ENCODE data around the gene PYCARD. TPM values are rescaled to one million over a fixed set of nuclear protein-coding genes. Genes with fewer than 3 reads are reported as not detected.

PYCARD gene
- total and polyA plus RNA-seq, 2 donors (not counting 3 experiments of a cell fraction or from before 2014, with no cell fraction given), result 19.1 to 40.1 TPM

DNA sequence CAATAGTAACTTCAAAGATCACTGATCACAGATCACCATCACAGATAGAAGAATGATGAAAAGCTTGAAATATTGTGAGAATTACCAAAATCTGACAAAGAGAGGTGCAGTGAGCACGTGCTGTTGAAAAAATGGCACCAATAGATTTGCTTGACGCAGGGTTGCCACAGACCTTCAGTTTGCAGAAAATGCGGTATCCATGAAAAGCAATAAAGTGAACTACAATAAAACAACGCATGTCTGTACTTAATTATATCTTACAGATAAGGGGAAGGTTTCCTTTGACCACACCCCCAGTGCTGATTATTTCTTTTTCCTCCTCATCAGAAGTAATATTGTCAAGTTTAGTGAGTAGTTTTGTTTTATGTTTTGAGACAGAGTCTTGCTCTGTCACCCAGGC, 35.5 kb upstream of the PYCARD start:
- Histone ChIP-seq H3K79me2 (ENCODE audit: control insufficient read depth, insufficient read depth, low read length) (no peaks in the 10 kb centered on the region), H3K36me3 (ENCODE audit: control insufficient read depth in 2 of 2, extremely low read depth in 1 of 2, insufficient read depth in 2 of 2, low read length in 2 of 2) (no peaks in the 10 kb centered on the region), H3K4me2 (ENCODE audit: insufficient read depth, low read length) (no peak overlapping the region), H3K27me3 (ENCODE audit: control insufficient read depth in 2 of 2, insufficient read depth in 2 of 2, low read length in 2 of 2) (peaks cover 2 to 5% of the 10 kb centered on the region in 2 experiments), H3K9me3 (replicated peaks; ENCODE audit: control insufficient read depth, insufficient read depth, low read length) (no peaks in the 10 kb centered on the region), H3K9ac (replicated peaks; ENCODE audit: extremely low read depth, insufficient read depth, low read length) (no peak overlapping the region), H3K9me1 (replicated peaks; ENCODE audit: control insufficient read depth, extremely low read depth, insufficient read depth, low read length) (no peaks in the 10 kb centered on the region), H2AFZ (ENCODE audit: low read depth, low read length) (no peak overlapping the region), H3K4me3 (replicated peaks in 1 of 3; ENCODE audit: insufficient read depth in 1 of 3, low read depth in 1 of 3, low read length in 3 of 3) (no peak overlapping the region), H3K4me1 (ENCODE audit: control insufficient read depth, extremely low read depth, insufficient read depth, low read length) (no peaks in the 10 kb centered on the region), H4K20me1 (replicated peaks; ENCODE audit: control insufficient read depth, extremely low read depth, insufficient read depth, low read length) (no peaks in the 10 kb centered on the region), H3K27ac (ENCODE audit: insufficient read depth, low read depth, low read length) (no peak overlapping the region)
- TF ChIP-seq POLR2A (IDR thresholded peaks at IDR 0.05; ENCODE audit: low read depth, low read length) (no peak), EZH2 (IDR thresholded peaks at IDR 0.05; ENCODE audit: borderline replicate concordance, low read depth, low read length, severe bottlenecking) (no peak), CTCF (IDR thresholded peaks at IDR 0.05; ENCODE audit: extremely low read depth in 1 of 2, insufficient read depth in 1 of 2, low read depth in 1 of 2, low read length in 2 of 2) (no peak), MYC (IDR thresholded peaks at IDR 0.05; ENCODE audit: low read depth, low read length) (no peak), POLR2AphosphoS5 (IDR thresholded peaks at IDR 0.05; ENCODE audit: insufficient read depth, low read depth, low read length) (no peak), GATA2 (IDR thresholded peaks at IDR 0.05; ENCODE audit: insufficient read depth, insufficient read length, low read depth, low read length) (no peak), JUN (IDR thresholded peaks at IDR 0.05; ENCODE audit: borderline replicate concordance, insufficient read depth, insufficient read length, low read depth) (no peak), FOS (IDR thresholded peaks at IDR 0.05; ENCODE audit: borderline replicate concordance, insufficient read depth, low read length) (no peak), MAX (IDR thresholded peaks at IDR 0.05; ENCODE audit: insufficient read depth, insufficient read length) (no peak)
- no peak for FAIRE-seq
- DNase-seq (ENCODE audit: low read depth, low spot score), result no peak
- dilution Hi-C loops (cut with MboI; ENCODE audit: extremely low pct_ligation_motif_present, low sequenced_read_pairs), result no loop called here
- CTCF ChIA-PET, result no interaction called here
- no TSS peak for BruUV-seq (replicated peaks)
- POLR2A ChIA-PET, result no interaction called here
- intact Hi-C loops (cut with micrococcal nuclease), result loop anchor here (5.0 kb wide), 1 partner anchor 534 kb away; no protein-coding TSS in a partner anchor
